GM19452 (cell line): Measurements from ENCODE around the gene UNC79.

ENCODE experiments used
- ATAC-seq: cut with Tn5 transposase; IDR thresholded peaks from one replicate; pipeline ENCODE4 v1.9.1; 2021; ENCODE audit not compliant: unreplicated experiment

Gene UNC79

DNA sequence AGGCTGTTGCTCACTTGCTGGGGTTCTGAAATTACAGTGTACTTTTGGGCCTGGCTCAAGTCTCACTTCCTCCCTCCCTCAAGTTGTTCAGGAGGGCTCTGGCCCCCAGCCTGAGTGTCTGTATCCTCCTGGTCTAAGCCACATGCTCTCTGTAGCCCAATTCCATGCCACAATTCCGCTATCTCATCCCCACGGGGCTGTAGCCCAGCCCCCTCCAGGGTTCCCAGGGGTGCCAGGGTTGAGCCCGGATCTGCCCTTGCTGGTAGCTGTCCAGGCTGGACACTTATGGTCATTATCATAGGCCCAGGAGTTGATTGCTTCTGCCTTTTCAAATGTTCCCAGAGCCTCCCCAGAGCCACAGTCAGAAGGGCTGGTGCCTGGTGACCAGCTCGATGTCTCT is 292.3 kb downstream of the UNC79 start:
- ATAC-seq = no peak

DNA sequence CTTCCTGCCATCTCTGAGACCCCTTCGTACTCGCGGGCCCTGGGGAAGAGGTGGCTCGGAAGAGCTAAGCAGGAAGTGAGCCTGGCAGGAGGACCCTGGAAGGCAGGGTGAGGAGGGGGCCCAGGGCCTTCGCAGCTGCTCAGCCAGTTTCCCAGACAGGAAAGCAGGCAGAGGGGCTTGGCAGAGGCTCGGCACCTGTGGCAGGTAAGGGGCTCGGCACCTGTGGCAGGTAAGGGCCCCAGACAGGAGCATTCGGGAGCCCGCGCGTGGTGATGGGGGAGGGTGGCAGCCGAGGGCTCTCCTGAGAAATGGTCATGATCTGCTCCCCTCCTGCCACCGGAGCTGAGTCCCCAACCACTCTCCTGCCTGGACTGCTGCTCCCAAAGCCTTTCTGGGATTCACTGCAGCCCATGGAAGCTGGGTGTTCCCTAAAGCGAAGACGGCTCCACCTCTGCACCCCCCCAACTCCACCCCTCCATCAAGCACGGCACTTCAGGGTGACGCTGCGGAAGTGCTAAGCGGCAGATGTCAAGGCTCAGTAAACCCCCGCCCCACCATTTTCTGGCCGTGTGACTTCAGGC is 294.4 kb downstream of the UNC79 start:
- ATAC-seq = no peak

DNA sequence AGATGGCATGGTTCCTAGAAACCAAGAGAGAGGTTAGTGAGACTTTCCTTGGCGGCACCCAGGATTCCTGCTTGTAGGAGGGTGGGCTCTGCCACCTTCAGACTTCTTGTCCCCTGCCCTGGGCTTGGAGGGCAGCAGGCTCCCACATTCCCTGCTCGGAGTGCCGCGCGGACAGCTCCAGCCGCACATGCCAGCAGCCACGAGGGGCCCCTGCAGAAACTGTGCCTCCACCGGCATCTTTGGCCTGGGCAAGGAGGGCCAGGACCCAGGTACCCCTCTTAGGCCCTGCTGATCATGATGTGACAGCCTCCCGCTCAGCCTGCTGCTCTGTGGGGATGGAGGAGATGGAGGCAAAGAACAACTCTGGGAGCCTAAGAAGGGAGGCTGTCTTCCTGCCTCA is 295.3 kb downstream of the UNC79 start:
- no peak for ATAC-seq

DNA sequence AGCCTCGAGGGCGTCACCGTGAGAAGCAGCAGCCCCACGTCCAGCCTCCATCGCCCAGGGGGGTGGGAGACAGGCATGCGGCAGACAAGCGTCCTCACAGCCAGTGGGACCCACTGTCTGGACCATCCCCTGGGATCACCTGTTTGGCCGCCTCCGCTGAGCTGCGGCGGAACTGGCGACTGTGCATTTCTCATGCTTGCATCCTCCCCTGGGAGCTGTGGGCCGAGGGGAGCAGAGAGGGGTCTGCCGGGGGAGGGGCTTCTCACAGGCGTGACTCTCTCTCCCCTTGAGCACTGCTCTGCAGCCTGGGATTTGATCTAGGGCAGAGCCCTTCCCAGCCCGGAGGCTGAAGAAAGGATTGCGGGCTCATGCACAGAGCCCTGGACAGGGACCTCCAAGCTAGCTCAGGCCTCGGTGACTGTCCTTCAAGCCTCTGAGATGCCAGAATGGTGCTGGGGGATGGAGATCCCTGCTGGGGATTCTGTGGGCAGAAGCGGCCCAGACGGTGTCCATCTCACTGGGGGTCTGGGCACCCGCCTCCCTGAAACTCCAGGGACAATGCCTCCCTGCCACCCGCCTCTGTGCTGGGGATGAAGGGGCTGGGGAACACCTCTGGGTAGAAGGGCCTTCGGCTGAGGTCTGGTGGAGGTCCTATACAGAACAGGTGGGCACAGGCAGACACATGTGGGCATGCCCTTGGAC is 296.5 kb downstream of the UNC79 start:
- ATAC-seq = no peak

DNA sequence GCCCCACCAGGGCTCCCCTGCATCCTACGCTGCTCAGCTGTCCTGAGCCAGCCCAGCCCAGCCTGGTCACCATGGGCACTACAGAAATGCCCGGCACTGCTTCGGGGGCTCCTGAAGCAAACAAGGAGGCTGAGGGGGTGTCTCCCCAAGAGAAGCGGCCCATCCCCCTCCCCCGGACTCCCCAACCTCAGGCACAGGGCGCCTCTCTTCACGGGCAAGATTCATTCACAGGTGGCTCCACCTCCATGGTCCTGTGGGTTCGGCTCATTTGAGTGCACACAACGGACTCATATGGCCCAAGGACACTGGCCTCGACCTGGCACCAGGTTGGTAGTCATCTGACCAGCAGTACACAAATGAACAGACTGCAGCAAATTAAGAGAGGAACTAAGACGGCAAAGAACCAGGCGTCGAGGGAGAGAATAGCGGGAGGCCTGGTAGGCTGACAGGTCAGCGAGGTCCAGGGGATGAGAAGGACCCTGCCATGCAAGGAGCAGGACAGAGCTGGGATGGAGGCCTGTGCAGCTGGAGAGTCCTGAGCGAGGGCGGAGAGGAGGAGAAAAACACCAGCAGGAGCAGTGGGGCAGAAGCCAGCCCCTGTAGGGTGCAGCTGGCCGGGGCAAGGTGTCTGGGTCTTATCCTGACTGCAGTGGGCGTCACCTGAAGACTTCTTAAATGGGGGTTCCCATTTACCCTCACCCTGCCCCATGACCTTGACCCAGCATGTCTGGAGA is 297.3 kb downstream of the UNC79 start:
- no peak for ATAC-seq

DNA sequence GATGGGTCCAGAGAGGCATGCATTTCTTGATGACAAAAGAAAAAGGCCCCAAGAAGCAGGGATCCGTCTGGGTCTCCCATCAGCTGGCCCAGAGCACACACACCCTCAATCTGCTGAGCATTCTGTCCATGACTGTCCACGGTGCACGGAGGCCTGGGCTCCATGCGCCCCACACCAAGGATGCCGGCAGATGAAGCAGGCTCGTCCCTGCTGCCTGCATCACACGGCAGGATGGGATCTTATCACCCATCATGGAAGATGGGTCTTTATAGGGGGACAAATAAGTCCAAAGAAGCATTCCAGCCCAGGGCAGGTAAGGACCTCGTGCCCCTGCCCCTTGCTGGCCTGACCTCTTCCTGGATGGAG is 297.9 kb downstream of the UNC79 start:
- no peak for ATAC-seq

DNA sequence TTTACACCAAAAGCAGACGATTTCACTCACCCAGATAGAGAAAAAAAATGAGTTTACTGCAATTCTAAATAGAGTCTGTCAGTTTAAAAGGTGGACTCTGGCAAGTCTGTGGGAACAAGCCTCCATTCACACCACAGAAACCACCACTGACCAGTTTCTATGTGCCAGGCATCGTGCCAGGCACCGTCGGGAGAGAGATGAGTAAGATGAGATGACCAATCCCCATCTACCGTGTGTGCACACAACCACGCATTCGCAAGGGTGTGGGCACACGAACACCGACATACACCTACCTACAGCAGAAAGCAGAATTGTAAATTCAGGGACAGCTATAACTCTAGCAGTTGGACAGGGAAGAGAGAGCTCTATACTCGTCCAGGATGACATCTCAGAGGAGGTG is 299.3 kb downstream of the UNC79 start:
- no peak for ATAC-seq

DNA sequence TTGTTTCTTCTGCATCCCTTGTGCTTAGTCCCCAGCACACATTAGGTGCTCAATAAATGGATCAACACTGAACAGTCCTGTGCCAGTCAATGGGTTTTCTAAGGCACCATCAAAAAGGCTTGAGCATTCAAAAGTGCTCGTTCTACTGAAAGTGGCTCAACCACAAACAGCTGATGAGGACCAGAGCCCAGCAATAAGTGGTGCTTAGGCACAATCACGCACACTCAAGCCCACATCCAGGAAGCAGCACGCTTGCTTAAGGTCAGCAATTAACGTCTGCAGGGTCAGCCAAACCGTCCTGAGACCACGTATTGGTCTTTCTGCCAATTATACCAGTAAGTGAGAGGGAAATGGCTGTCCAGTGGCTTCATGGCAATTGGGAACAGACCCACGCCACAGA is 301.0 kb downstream of the UNC79 start:
- no peak for ATAC-seq

DNA sequence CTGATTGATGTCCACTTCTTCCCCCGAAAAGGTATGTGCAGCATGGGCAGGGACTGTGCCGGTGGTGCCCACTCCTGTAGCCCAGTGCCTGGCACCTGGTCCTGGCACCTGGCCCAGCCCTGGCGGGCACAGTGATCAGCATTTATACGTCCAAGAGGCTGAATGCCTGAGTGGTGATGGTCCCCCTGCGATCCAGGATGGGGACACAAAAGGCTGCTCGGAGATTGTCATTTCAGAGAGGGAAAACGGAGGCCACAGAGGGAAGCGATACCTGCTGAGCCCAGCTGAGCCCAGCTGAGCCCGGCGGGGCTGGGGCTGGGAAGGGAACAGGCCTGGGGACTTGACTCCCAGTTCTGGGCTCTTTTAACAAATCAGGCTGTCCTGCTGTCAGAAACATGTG is 301.8 kb downstream of the UNC79 start:
- ATAC-seq = no peak

DNA sequence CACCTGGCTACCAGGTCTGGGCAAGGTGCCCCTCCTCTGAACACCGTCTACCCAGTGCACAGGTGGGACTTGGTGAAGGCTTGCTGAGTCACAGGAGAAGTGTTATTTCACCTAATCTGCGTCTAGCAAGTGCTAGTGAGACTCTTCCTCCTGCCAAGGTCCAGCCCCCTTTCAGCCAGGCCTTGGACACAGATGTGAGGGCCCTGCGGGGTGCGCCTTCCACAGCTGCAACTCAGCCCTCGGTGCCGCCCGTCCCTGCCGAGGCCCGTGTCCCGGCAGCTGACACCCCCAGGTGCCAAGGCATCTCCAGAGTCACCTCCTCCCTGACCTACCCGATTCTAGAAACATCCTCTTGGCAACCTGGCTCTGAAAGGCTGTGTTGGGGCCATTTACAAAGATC is 302.5 kb downstream of the UNC79 start:
- no peak for ATAC-seq

DNA sequence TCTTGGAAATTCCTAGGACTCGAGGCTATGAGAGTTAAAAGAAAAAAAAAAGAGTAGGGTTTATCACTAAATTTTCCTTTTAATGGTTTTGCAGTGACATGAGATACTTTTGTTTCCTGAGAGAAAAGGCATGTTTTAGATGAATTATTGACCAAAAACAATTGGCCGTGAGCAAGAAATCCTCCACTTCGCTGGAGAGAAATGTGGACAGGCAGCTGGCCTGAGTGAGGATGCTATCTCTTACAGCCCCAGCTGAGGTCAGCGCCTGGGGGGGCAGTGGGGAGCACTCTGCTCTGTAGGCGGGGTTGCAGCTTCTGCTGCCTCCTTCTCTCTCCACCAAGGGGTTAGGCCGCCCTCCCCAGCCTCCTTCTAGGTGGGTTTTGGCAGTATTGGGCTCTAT is 302.9 kb downstream of the UNC79 start:
- ATAC-seq = no peak

DNA sequence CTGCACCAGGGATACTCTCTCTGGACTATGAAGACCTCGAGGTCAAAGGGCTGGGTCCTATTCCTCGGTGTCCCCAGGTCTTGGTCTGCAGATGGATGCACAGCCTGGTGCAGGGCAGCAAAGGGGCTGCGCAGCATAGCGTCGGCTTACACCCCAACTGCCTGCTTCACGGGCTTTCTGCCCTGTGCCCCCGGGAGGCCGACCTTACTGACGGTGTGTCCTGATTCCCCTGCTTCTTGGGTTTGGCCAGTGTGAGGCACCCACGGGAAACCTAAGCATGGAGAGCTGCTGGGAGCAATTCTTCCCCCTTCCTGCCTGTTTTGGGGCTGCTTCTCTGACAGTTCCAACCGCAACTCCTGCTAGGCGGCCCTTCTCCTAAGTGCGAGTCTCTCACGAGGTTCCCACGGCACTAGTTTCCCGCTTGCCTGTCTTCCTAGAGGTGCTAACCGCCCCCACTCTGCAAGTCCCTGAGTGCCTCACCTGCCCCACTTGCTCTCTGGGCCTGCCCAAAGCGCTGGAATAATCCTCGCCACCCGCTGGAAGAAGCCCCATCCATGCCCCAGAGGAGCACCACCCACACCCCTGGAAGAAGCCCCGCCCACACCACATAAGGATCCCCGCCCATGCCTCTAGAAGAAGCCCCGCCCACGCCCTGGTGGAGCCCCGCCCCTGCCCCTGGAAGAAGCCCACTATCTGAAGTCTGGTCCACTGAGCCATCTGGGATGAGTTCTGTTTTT is 303.5 kb downstream of the UNC79 start:
- no peak for ATAC-seq

DNA sequence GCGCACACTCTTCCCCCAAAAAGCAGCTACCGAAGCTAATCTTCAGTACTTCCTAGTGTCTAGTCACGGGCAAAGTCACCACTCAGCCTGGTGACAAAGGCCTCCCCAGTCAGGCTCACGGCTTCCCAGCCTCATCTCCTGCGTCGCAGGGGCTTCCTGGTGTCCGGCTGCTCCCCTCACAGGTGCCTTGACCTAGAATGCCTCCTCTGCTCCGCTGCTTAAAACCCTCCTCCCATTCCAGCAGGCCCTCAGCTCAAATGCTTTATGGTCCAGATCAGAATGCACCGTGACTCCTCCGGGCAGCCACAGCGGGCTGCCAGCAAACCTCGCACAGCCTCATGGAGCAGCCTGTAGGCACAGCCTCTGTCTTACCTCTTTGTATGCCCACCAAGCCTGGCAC is 304.5 kb downstream of the UNC79 start:
- no peak for ATAC-seq

DNA sequence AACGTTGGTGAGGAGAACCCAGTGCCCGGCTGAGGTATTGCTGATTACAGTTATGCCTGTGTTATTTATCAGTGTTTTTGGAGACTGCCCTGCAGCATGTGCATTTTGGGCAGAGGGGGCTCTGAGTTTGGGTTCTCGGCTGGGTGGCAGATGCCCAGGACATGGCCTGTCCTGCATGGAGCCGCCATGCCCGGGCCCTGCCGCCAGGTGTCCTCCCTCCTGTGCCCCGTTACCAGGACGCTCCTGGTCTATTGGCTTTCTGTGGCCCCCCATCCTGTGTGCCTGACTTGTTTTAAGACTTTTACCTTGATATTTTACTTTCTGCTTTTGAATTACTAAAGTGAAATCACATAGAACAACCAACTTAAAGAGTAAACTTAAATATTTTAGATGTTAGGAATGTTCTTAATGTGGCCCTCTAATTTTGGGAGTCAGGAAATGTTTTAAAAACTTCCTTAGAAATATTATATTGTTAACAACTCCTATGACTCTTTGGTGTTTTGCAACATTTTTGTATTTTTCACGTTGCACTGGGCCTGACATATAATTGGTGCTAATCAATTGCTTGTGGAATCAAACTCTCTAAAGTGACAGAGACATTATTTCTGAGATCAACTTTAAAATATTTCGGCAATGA is 305.8 kb downstream of the UNC79 start:
- no peak for ATAC-seq

DNA sequence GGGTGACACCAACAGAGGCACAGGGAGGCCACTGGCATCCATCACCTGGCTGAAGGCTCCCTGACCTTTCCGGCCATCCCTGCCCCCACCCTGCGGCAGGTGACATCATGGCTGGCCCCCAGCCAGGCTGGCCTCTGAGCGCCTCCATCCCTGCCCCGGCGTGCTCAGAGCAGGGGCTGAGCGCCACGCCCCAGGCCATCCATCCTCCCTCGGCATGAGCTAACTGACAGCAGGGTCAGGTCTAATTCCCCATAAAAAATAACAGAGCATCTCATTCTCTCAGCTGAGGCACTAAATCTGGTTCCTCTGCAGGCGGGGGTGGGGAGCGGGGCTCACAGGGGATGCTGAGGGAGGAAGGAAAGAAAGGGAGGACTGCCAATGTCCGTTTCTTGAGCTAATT is 306.9 kb downstream of the UNC79 start:
- no peak for ATAC-seq

DNA sequence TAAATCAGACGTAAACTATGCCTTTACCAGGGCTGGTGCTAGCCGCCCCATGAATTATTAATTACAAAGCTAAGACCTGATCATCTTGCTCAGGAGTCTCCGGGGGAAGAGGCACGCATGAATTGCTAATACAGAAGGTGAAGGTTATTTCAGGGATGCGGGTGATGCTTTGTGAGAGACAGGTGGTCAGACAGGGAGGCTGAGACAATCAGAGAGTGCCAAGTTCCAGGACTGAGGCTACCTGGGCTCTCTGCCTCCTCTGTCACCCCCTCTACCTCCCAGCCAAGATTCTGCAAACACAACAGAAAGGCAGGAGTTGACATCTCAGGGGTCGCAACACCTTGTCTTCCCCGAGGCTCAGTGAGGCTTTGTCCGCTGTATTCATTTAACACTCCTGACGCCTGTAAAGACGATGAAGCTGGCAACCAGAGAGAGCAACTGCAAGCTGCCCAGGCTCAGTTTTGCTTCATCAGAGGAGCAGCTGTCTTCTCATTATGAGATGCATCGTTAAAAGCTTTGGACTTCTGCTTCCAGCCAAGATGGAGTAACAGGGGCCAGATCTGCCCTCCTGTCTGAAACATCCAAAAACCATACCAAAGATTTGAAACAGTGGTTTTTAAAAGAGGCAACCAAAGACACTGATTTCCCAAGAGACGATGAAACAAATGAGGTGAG is 311.0 kb downstream of the UNC79 start:
- ATAC-seq = no peak

DNA sequence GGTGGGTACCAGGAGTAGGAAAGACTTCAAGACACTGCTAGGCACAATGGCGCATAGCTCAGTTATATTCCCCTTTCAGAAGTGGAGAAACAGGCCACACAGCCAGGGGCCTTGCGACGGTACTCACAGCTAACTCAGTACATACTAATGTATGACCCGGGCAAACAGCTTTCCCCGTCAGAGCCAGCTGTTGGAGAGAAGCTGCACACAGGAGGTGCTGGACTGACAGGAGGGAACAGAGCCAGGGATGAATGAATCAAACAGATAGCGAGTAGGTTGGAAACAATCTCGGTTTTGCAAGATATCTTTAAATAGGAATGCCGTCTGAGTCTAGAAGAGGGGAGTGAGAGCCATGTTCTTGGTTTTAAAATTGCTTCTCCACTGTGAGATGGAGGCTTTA is 312.0 kb downstream of the UNC79 start:
- no peak for ATAC-seq

DNA sequence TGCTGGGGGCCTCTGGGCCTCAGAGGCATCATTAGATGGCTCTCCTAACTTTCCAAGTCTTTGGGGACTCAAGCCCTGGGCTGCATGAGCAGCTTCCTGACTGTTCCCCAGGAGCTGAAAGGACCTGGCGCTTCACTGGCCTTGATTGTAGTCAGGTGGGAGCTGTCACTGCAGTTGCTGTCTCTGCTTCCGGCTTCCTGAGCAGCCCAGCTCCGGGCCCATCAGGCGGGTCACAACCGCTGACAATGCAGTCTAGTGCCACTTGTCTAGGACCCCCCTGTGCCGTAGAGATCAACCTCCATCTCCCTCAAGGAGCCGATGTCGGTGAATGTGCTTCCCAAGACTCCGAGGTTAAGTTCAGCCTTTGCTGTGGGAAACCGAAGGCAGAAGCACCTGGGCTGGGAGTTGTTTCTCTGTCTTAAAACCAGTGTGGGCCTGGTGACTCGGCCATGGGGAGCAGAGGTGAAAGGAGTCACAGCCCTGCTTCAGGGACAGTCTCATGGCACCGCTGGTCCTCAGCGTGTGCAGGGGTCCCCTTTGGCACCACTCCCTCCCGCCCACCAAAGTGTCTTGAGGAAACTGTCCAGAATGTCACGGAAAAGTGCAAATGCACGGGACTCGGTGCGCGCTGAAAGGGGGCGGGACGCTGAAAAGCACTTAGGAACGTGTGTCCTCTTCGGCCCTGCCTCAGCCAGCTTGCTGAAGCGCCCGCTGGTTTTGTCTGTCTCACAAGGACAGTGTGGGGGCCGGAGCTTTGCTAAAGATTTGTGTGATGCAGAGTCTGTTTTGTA is 312.7 kb downstream of the UNC79 start:
- ATAC-seq = no peak

DNA sequence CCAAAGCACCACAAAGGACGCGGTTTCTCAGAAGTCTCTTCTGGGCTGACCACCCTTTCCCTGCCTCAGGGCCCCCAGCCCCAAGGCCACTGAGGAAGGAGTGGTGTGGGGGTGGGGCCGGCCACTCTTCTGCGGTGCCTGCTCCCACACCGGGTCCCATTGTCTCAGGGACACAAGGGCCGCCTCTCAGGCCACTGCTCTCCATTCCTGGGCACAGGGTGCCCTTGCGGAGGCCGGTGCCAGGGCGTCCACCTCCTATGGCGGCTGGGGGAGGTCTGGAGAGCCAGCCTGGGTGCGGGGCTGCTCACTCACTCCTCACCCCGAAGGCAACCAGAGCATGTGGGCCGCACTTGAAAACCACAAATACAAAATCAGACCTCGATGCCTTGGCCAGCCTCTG is 313.4 kb downstream of the UNC79 start:
- no peak for ATAC-seq

DNA sequence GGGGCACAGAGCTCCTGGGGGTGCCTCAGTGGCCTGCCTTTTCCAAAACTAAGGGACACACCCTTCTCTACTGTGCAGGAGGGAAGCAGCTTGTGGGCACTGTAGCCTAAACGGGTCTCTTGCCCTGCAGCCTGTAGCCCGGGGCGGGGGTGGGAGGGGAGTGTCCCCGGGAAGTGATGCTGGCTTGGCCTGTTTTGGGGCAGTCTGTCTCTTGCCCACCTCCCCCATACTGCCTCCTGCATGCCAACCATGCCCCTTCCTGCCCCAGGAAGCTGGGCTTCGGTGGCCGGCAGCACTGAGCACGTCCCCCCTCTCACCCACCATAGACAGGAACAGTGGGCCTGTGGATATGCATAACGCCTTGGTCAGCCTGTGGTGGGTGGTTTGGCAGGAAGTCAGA is 314.1 kb downstream of the UNC79 start:
- no peak for ATAC-seq
